Psoas muscle (tissue), 8 donors: ENCODE measurements around the gene TRIM67. TPM values are rescaled to one million over a fixed set of nuclear protein-coding genes. Genes with fewer than 3 reads are reported as not detected.

Experiments
- ATAC-seq, 4 donors: fragments of 200-7000 bp; cut with Tn5 transposase; one replicate each; pipeline ENCODE4 v1.9.1; 2020; ENCODE audit warnings: moderate library complexity in 3 of 4, mild to moderate bottlenecking in 2 of 4
- DNase-seq, 2 donors: peaks; one replicate each; pipeline ENCODE4 v3.0.0-alpha.2; 2020
- H3K27ac ChIP-seq: fragments of 200-600 bp; one replicate; pipeline ENCODE4 v1.8.0; 2022
- H3K27me3 ChIP-seq, 3 donors: fragments of 200-600 bp in 1 of 3; one replicate each; pipeline versions ENCODE4 v1.6.1 to v1.8.0; 2013 to 2022; ENCODE audit warnings: low read length in 2 of 3, mild to moderate bottlenecking in 2 of 3, moderate library complexity in 1 of 3; ENCODE audit not compliant: insufficient read depth in 3 of 3
- H3K36me3 ChIP-seq, 2 donors: fragments of 200-600 bp in 1 of 2; one replicate each; pipeline versions ENCODE4 v1.6.1 to v1.8.0; 2013 to 2022; ENCODE audit warnings: low read depth in 1 of 2, mild to moderate bottlenecking in 1 of 2, moderate library complexity in 1 of 2; ENCODE audit not compliant: insufficient read depth in 1 of 2
- H3K4me1 ChIP-seq: fragments of 200-600 bp; one replicate; pipeline ENCODE4 v1.8.0; 2022
- H3K4me3 ChIP-seq: fragments of 200-600 bp; one replicate; pipeline ENCODE4 v1.8.0; 2022; ENCODE audit warnings: mild to moderate bottlenecking
- H3K9me3 ChIP-seq: fragments of 200-600 bp; one replicate; pipeline ENCODE4 v1.8.0; 2022
- WGBS, 3 donors: extraction: QIAGEN DNeasy Blood & Tissue Kit; methylation state at CpG; one replicate each; pipeline versions ENCODE4 v1.1.6 to v1.1.7; 2013; 5-methylcytosine and 5-hydroxymethylcytosine counted together
- intact Hi-C, 2 donors: fragments of 100-400 bp; cut with DNase I; formaldehyde crosslinking; loops; one replicate each; pipeline versions ENCODE4 v1.11.0 to v1.14.2; 2022
- polyA plus RNA-seq, 3 donors: library from polyadenylated mRNA; stranded (reverse); fragments of 200-250 nt; gene quantifications; one replicate each; pipeline ENCODE4 v1.2.3, GENCODE V29; 2013
- total RNA-seq, 4 donors: library from RNA; stranded (reverse); fragmentation: NEBNext Ultra II Directional in 2 of 4; extraction: Animal tissue kit (Norgen Biotek cat#: 25700) in 2 of 4; gene quantifications; one replicate each; pipeline versions ENCODE4 v1.2.1 to v1.2.4, GENCODE V29; 2021 to 2023
- TF ChIP-seq, protein P1 (sequence below): fragments of 200-600 bp; IDR thresholded peaks from one replicate; pipeline ENCODE4 v1.8.0; 2022; ENCODE audit warnings: antibody characterized with exemption
- donor health status: healthy with polysubstance abuse.
- donor health status: DM: no; HTN: no; CAD: no; lungs with moderate emphysema.
- donor health status: Bipolar disorder and iron deficiency.
- donor health status: healthy.
- donor health status: DM: yes; HTN: yes; CAD: no.
- donor health status: DM: no; HTN: no; CAD: no.
- donor health status: DM: no; HTN: no; CAD: no.
- donor health status: DM: yes; HTN: yes; CAD: no.

The TRIM67 gene
- total and polyA plus RNA-seq, 7 donors: 0.06 TPM; not detected in 6

DNA sequence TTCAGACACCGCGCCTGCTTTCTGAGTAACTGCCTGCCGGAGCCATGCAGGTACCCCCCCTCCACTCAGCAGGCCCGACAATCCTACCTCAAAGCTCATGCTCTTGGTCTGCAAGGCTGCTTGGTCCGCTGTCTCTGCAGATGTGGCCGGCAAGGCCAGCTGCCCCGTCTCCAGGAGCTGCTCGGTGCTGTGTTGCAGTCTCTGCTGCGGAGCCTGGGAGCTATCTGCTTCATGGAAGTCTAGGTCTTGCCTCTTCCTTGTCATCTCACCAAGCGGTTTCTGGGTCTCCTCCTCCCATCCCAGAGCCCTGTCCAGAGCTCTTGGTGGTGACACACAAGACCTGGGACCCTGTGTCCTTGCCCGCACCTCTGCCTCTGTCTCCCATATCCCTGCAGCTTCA is 55.2 kb downstream of the TRIM67 start:
- H3K27me3 ChIP-seq: peaks cover 0 to 16% (median 3%) of the 10 kb centered on the region in 3 donors
- 84 to 87% (median 84%) methylated on average over 11 of the region's 11 CpGs for WGBS, 3 donors
- H3K4me3 ChIP-seq: no peak overlapping the region
- no peaks in the 10 kb centered on the region for H3K9me3 ChIP-seq
- TF ChIP-seq, protein P1, sequence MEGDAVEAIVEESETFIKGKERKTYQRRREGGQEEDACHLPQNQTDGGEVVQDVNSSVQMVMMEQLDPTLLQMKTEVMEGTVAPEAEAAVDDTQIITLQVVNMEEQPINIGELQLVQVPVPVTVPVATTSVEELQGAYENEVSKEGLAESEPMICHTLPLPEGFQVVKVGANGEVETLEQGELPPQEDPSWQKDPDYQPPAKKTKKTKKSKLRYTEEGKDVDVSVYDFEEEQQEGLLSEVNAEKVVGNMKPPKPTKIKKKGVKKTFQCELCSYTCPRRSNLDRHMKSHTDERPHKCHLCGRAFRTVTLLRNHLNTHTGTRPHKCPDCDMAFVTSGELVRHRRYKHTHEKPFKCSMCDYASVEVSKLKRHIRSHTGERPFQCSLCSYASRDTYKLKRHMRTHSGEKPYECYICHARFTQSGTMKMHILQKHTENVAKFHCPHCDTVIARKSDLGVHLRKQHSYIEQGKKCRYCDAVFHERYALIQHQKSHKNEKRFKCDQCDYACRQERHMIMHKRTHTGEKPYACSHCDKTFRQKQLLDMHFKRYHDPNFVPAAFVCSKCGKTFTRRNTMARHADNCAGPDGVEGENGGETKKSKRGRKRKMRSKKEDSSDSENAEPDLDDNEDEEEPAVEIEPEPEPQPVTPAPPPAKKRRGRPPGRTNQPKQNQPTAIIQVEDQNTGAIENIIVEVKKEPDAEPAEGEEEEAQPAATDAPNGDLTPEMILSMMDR: no peak
- no peak for DNase-seq
- no peak for ATAC-seq
- intact Hi-C loops: no loop called here
- no peaks in the 10 kb centered on the region for H3K36me3 ChIP-seq
- no peaks in the 10 kb centered on the region for H3K4me1 ChIP-seq
- H3K27ac ChIP-seq: no peak overlapping the region

DNA sequence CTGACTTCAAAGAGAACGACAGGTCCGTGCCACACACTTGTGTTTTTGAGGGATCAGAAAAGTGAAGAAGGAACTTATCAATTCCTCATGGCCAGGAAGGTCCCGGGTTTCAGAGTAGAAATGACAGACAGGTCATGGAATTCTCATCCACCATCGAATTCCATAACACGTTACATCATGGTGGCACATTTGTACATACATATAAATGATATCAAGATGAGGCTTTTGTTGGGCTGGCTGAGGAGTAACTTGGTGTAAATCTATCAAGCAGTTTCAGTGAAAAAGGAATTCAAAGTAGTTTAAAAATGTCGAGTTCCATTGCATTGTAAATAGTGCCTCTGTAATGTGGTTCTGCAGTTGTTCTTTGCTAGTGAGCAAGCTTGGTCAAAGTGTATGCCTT is 56.2 kb downstream of the TRIM67 start:
- Histone ChIP-seq H3K27me3 (peaks cover 0 to 15% (median 3%) of the 10 kb centered on the region in 3 donors), H3K27ac (no peak overlapping the region), H3K4me3 (no peak overlapping the region), H3K9me3 (no peaks in the 10 kb centered on the region), H3K36me3 (peaks cover 0 to 9% of the 10 kb centered on the region in 2 donors), H3K4me1 (no peaks in the 10 kb centered on the region)
- WGBS, 3 donors: 74 to 83% (median 76%) methylated on average over 6 of the region's 6 CpGs
- intact Hi-C loops: no loop called here
- TF ChIP-seq, protein P1: no peak
- ATAC-seq (no peak), DNase-seq (no peak)

DNA sequence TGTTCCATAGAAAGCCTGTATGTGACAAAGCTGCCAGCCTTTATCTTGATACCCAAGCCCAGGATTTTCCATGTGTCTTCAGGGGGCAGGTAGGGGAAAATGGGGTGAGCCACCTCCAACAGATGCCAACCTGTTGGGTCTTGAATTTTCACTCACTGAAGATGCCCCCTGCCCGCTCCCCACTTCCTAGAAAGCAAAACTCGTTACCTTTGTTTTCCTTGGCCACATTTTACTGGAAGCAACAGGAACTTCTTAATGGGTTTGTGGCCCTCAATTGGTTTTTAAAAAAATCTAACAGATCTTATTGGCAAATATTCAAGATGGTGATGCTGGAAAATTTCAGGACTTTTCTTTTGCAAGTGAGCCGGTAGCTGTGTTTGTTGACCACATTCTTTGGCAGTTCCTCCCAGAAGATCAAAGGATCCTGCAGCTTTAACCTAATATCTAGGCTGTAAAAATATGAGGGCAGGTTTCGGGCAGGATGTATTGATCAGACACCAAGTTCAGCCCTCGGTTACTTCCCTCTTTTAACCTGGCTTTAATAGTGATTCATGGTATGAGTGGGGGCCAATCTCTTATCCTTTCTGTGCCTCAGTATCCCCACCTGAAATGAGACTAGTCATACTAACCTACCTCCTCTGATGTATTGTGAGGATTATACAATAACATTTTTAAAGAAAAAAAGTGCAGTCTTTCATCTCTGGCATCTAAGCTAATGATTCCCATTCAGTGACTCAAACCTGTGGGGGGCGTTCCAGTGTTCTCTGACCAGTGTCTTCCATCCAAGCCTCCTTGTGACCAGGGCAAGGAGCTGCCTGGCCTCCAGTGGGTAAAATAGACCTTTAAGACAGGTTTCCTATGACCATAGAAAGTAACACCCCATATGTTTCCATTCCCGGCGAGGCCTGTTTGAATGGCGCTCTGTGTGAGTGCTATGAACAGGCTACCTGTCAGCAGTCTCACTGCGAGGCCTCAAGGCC is 57.9 kb downstream of the TRIM67 start:
- Histone ChIP-seq H3K27me3 (peaks cover 0 to 4% (median 3%) of the 10 kb centered on the region in 3 donors), H3K9me3 (no peaks in the 10 kb centered on the region), H3K4me3 (no peak overlapping the region), H3K4me1 (no peaks in the 10 kb centered on the region), H3K27ac (no peak overlapping the region), H3K36me3 (peaks cover under 1 to 26% of the 10 kb centered on the region in 2 donors)
- TF ChIP-seq, protein P1: no peak
- ATAC-seq (no peak), DNase-seq (no peak)
- 78 to 84% (median 81%) methylated on average over 10 of the region's 10 CpGs for WGBS, 3 donors
- intact Hi-C loops: no loop called here

DNA sequence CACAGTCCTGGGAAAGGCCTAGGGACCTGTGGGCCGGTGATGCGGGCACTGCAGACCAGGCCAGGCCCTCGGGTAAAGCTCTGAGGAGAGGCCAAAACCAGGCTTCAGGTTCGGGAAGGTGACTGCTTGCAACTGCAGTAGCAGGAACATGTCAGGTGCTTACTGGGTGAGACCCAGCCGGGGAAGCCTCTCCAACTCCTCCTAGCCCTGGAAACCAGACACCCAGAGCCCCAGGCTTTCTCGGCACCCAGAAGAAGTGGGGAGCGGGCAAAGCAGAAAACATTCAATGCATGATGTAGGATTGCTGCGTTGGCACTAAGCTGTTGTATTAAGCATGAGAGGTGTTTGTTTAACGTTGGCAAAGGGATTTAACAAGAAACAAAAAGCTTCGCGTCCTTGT is 58.9 kb downstream of the TRIM67 start:
- ATAC-seq: no peak
- TF ChIP-seq, protein P1: no peak
- intact Hi-C loops: no loop called here
- H3K4me1 ChIP-seq: no peaks in the 10 kb centered on the region
- DNase-seq: no peak
- peaks cover 3 to 37% of the 10 kb centered on the region in 2 donors for H3K36me3 ChIP-seq
- H3K27me3 ChIP-seq: peaks cover 0 to 3% (median 0%) of the 10 kb centered on the region in 3 donors
- H3K9me3 ChIP-seq: no peaks in the 10 kb centered on the region
- 83 to 86% (median 83%) methylated on average over 11 of the region's 11 CpGs for WGBS, 3 donors
- no peak overlapping the region for H3K27ac ChIP-seq
- H3K4me3 ChIP-seq: no peak overlapping the region
